Stimulated activated naive CD4-positive, alpha-beta T cell treated with Interleukin-2 at 50 U/mL for 16 hours (primary cell): Measurements from ENCODE around the gene TNK1.

Experiments used
- DNase-seq: peaks from one replicate; lab custom pipeline; 2025; lab: John Stamatoyannopoulos, UW

TNK1 gene

GRCh38 chr17:7391307-7391706 is 10.4 kb downstream of the TNK1 start:
- no peak for DNase-seq

GRCh38 chr17:7392696-7393612 is 12.1 kb downstream of the TNK1 start:
- no peak for DNase-seq

- peak; percentile 50 for DNase-seq
Observed at GRCh38 chr17:7393613-7394451, 12.9 kb downstream of the TNK1 start.

GRCh38 chr17:7394452-7395191 is 13.7 kb downstream of the TNK1 start, which contains the start of gene PLSCR3:
TSS of gene PLSCR3 (minus strand) at chr17:7394525. CDS start at chr17:7394110, 415 bp downstream.
- DNase-seq: peak; percentile 77

- no peak for DNase-seq
Observed at GRCh38 chr17:7396147-7396546, 15.3 kb downstream of the TNK1 start.

- no peak for DNase-seq
Observed at GRCh38 chr17:7398612-7399011, 17.7 kb downstream of the TNK1 start.

GRCh38 chr17:7403043-7403726 is 22.3 kb downstream of the TNK1 start:
- peak; percentile 15 for DNase-seq

GRCh38 chr17:7403727-7403976 is 22.8 kb downstream of the TNK1 start:
- no peak for DNase-seq

- DNase-seq: peak; percentile 98
Observed at GRCh38 chr17:7403977-7404736, 23.3 kb downstream of the TNK1 start, which contains the start of gene TMEM256. TSS of gene TMEM256 (minus strand) at chr17:7404097. CDS start at chr17:7404084, 13 bp downstream.

GRCh38 chr17:7404737-7405349 is 24.0 kb downstream of the TNK1 start:
- DNase-seq: peak; percentile 69

- DNase-seq: no peak
Observed at GRCh38 chr17:7405350-7406234, 24.7 kb downstream of the TNK1 start.

- DNase-seq: no peak
Observed at GRCh38 chr17:7406235-7406825, 25.4 kb downstream of the TNK1 start.

- DNase-seq: no peak
Observed at GRCh38 chr17:7407082-7407481, 26.2 kb downstream of the TNK1 start.

GRCh38 chr17:7407485-7408251 is 26.8 kb downstream of the TNK1 start, which contains the start of gene NLGN2:
TSS of gene NLGN2 (plus strand) at chr17:7407845. CDS start at chr17:7408256, 411 bp downstream.
- no peak for DNase-seq

- peak; percentile 22 for DNase-seq
Observed at GRCh38 chr17:7408252-7408727, 27.4 kb downstream of the TNK1 start.

GRCh38 chr17:7408863-7409262 is 28.0 kb downstream of the TNK1 start:
- no peak for DNase-seq

GRCh38 chr17:7409716-7410115 is 28.8 kb downstream of the TNK1 start:
- no peak for DNase-seq
